ENCODE results near the gene ZNF746. TPM values are rescaled to one million over a fixed set of nuclear protein-coding genes. Genes with fewer than 3 reads are reported as not detected.

ZNF746 gene
- total RNA-seq, 1 experiment from 2014 or later, result 7.0 TPM

GRCh38 chr7:149427893-149428292 lies 69.7 kb downstream of the ZNF746 start:
- DNase-seq (ENCODE audit: low read depth), result no peak

- no peak for DNase-seq (ENCODE audit: low read depth)
Observed at GRCh38 chr7:149427096-149427680, 70.4 kb downstream of the ZNF746 start.

- no peak for DNase-seq (ENCODE audit: low read depth)
Observed at GRCh38 chr7:149423449-149424110, 74.0 kb downstream of the ZNF746 start.

GRCh38 chr7:149422914-149423301 lies 74.7 kb downstream of the ZNF746 start:
- no peak for DNase-seq (ENCODE audit: low read depth)

Other genes with a start within 250 kb of the ZNF746 start
- 2.2 and 4.1 TPM in 2 replicates for gene ZNF783, start 235.6 kb downstream of the ZNF746 start, total RNA-seq (2014; rRNA removed; shearing (Covaris generic))
- gene ZNF777, start 36.7 kb downstream of the ZNF746 start, total RNA-seq (2014; rRNA removed; shearing (Covaris generic)), result 4.4 and 5.8 TPM in 2 replicates